AG20443 (cell line): Measurements from ENCODE around the gene TOR3A.

ENCODE experiments used
- DNase-seq: peaks from one replicate; pipeline ENCODE4 v3.0.0; 2012; ENCODE audit warnings: low spot score, mixed read lengths

The TOR3A gene

GRCh38 chr1:179066471-179066870, 15.4 kb upstream of the TOR3A start:
- DNase-seq = no peak

GRCh38 chr1:179077396-179077795, 4.5 kb upstream of the TOR3A start:
- no peak for DNase-seq

DNA sequence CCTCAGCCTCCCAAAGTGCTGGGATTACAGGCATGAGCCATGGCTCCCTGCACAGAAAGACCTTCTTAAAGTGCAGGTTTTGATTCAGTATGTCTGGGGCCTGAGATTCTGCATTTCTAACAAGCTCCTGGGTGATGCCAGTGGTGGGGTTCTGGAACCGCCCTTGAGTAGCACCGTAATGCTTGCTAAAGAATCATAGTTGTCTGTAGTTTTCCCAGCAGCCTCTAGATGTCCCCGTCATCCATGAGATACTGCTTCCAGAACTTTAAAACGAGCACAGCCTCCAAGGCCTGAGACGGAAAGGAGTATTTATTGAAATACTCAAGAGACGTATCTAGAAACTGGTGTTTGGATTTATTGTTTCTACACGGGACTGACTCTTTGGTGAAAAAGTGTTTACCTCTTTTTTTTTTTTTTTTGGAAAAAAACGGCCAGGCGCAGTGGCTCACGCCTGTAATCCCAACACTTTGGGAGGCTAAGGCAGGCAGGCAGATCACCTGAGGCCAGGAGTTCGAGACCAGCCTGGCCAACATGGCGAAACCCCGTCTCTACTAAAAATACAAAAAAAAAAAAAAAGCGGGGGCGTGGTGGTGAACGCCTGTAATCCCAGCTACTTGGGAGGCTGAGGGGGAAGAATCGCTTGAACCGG, 2.6 kb upstream of the TOR3A start:
- DNase-seq = peak; percentile 76

- DNase-seq = no peak
These were observed 794 bp upstream of the TOR3A start for GRCh38 chr1:179080866-179081686.

DNA sequence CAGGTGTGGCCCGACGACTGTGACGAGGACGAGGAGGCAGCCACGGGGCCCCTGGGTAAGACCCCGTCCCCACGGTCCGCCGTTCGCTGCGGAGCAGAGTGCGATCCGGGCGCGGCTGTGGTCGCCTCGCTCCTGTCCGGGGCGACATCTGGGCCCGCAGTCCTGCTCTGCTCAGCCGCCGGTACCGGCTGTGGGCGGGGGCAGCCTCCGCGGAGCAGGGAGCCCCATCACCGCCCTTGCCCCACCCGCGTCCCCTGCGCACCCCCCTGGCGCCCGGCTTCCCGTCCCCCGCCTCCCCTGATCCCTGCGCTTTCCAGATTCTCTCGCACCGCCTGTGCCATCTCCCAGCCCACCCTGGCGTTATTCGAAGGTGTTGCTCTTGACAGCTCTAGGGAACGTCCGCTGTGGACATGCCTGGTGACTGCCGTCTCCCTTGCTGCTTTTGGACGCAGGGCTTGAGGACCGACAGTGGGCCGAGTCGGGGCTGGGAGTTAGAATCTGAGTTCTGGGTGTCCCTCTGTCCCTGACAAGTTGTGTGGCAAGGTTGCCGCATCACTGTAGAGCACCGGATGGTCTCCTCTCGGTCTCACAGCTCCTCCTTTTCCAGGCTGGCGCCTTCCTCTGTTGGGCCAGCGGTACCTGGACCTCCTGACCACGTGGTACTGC, 596 bp downstream of the TOR3A start:
- DNase-seq = peak; percentile 70

DNA sequence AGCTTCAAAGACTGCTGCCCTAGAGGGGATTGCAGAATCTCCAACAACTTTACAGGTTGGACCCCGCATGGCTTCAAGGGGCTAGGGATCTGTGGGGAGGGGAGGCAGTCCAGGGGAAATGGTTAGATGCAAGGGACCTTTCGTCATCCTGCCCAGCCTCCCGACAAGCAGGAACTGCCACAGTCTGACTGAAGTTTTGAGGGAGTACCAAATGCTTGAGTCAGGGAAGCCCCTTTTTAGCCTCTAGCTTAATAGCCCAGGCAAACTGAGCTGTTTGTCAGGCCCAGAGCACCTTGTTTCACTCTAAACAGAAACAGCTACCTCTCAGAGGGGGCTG, 1.1 kb downstream of the TOR3A start:
- no peak for DNase-seq

- no peak for DNase-seq
These were observed 1.7 kb downstream of the TOR3A start for GRCh38 chr1:179083533-179083932.

GRCh38 chr1:179087665-179088064, 5.8 kb downstream of the TOR3A start:
- DNase-seq = peak; percentile 38

GRCh38 chr1:179089827-179090482, 8.1 kb downstream of the TOR3A start:
- DNase-seq = no peak

DNA sequence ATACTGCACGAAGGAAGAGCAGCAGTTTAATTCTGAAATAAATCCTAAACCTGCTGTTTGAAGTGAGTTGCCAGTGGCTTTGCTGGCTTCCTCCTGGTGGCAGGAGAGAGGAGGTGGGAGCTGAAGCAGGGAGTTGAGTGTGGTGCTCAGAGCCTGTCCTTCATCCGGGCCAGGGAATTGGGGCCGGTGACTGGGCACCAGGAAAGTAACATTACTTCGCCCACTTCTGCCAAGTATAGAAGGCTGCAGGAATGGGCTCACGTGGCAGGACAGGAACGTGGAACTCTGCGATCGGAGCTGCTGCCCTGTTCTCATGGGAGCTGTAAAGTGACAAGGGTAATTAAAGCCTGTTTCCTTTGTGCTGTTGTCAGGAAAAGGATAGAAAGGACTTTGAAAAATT, 8.7 kb downstream of the TOR3A start:
- no peak for DNase-seq

GRCh38 chr1:179090923-179091322, 9.1 kb downstream of the TOR3A start:
- no peak for DNase-seq

GRCh38 chr1:179091691-179092165, 9.9 kb downstream of the TOR3A start:
- DNase-seq = peak; percentile 69

DNA sequence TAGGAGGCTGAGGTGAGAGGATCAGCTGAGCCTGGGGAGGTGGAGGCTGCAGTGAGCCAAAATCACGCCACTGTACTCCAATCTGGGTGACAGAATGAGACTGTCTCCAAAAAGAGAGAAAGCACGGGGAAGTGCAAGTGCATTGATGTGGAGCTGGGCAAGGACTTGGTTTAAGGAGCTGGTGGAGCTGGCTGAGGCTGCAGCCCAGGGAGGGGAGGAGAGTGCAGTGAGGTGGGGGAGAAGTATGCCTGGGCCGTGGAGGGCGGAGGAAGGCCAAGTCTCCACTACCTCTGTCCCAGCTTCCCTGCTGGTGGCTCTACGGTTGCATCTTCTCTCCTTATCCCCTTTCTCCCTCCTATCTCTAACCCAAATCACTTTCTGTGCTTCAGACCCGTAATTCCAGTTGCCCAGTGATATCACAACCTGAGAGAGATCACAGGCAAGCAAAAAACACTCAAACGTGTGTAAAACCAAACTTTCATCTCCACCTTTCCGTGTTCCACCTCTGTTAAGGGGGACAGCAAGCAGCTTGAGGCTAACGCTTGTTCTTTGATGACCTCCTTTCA, 11.1 kb downstream of the TOR3A start:
- no peak for DNase-seq

DNA sequence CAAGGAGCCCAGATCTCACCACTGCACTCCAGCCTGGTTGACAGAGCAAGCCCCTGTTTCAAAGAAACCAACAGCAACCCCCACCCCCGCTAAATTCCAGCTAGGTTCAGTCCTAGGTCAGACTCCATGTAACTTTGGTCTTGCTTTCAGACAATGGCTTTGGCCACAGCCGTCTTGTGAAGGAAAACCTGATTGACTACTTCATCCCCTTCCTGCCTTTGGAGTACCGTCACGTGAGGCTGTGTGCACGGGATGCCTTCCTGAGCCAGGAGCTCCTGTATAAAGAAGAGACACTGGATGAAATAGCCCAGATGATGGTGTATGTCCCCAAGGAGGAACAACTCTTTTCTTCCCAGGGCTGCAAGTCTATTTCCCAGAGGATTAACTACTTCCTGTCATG, 12.9 kb downstream of the TOR3A start:
- DNase-seq = no peak

DNA sequence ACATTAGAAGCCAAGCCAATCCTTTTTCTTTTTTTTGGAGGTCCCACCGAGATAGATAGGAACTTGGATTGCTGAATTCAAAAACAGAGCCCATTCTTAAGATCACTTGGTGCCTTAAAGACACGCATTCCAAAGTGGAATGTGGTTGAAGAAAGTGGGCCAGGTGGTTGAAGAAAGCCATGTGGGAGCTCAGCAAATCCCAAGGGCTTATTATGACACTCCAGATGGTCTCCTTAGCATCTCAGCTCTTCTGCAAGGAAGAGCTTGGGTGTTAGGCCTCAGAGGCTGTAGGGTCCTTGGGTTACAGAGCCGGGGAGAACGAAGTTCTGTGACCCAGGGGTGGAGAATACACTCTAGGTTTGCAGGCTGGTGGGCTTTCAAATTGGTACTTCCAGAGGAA, 13.5 kb downstream of the TOR3A start:
- DNase-seq = no peak

DNA sequence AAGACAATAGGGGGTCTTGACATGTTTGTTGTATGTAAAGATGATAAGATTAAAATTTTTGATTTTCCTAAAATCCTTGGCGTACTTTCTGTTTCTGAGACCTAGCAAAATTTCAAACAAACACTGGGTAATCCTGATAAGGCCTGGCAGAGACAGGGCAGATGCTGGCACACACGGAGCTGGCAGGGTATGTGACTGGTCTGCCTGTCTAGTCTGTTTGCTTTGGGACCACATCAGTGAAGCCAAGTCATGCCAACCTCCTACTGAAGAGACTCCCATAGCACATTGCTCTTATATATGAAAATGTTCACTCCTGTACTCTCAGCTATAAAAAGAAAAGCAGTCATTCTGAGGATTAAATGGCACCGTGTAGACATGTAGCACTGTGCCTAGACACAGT, 14.1 kb downstream of the TOR3A start:
- DNase-seq = no peak

GRCh38 chr1:179099891-179100290, 18.0 kb downstream of the TOR3A start:
- no peak for DNase-seq

GRCh38 chr1:179101566-179101965, 19.7 kb downstream of the TOR3A start:
- no peak for DNase-seq

DNA sequence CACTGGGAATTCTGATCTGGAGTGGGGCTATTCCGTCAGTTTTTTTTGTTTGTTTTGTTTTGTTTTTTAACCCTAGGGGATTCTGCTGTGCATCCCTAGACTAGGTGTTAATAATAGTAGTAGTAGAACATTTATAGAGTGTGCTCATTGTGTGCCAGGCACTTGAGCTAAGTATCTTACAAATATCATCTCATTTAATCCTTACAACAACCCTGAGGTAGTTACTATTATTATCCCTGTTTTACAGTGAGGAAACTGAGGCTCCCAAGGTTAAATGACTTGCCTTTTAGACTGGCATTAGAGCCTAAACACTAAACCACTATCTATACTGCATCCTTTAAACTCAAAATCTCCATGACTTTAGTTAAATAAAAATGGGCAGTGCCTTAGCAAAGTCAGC, 22.1 kb downstream of the TOR3A start:
- no peak for DNase-seq

GRCh38 chr1:179104611-179105250, 22.9 kb downstream of the TOR3A start:
- DNase-seq = no peak

- DNase-seq = no peak
These were observed 23.5 kb downstream of the TOR3A start for GRCh38 chr1:179105393-179105792.
